HepG2 (cell line): ENCODE measurements around the gene LOXL4.

Experiments
- ARID2 ChIP-seq: sonication (generic); formaldehyde crosslinking; IDR thresholded peaks from 2 replicates; pipeline ENCODE4 v1.8.1; 2022; ENCODE audit warnings: mild to moderate bottlenecking, missing genetic modification reagents, borderline replicate concordance
- CTCF ChIP-seq: sonication (generic); formaldehyde crosslinking; IDR thresholded peaks from 2 replicates; pipeline ENCODE4 v1.5.0; 2020; ENCODE audit warnings: mild to moderate bottlenecking, missing genetic modification reagents, moderate library complexity
- GTF2F1 ChIP-seq: fragments of 150-350 bp; IDR thresholded peaks from 2 replicates; pipeline ENCODE4 v1.6.1; 2014; ENCODE audit warnings: low read length
- GTF3A ChIP-seq: sonication (generic); formaldehyde crosslinking; conservative IDR thresholded peaks from 2 replicates; pipeline ENCODE4 v1.4.0; 2020; ENCODE audit warnings: mild to moderate bottlenecking, missing genetic modification reagents
- HNF4G ChIP-seq, 2 experiments: sonication (generic) in 1 of 2; formaldehyde crosslinking in 1 of 2; IDR thresholded peaks; 2 replicates each; pipeline versions ENCODE4 v1.4.0 to v1.6.1; 2011 to 2020; ENCODE audit warnings: borderline replicate concordance in 2 of 2, low read depth in 2 of 2, mild to moderate bottlenecking in 2 of 2, low read length in 1 of 2, missing genetic modification reagents in 1 of 2, moderate library complexity in 1 of 2
- HNRNPUL1 ChIP-seq: fragments of 200-400 bp; formaldehyde crosslinking; IDR thresholded peaks from 2 replicates; pipeline ENCODE4 v1.6.1; 2017; ENCODE audit warnings: low read depth, mild to moderate bottlenecking, low read length, moderate library complexity
- PATZ1 ChIP-seq: sonication (generic); formaldehyde crosslinking; IDR thresholded peaks from 2 replicates; pipeline ENCODE4 v1.4.0; 2020; ENCODE audit warnings: missing genetic modification reagents
- PHB2 ChIP-seq: fragments of 450-650 bp; IDR thresholded peaks from 2 replicates; pipeline ENCODE4 v1.6.1; 2018; ENCODE audit not compliant: partially characterized antibody
- TCF7 ChIP-seq: sonication (generic); IDR thresholded peaks from 2 replicates; pipeline ENCODE4 v1.6.1; 2016; ENCODE audit warnings: antibody characterized with exemption, low read depth

- TF ChIP-seq PHB2 (no peak), PATZ1 (CRISPR knock-in tag) (no peak), ARID2 (CRISPR knock-in tag) (no peak), HNRNPUL1 (no peak), GTF3A (CRISPR knock-in tag) (no peak), HNF4G (IDR thresholded peaks at IDR 0.05; ENCODE audit: borderline replicate concordance, low read depth, low read length) (no peak), HNF4G (CRISPR knock-in tag; IDR thresholded peaks at IDR 0.05; ENCODE audit: borderline replicate concordance, low read depth) (no peak), CTCF (CRISPR knock-in tag) (no peak), TCF7 (no peak), GTF2F1 (no peak)
Observed at GRCh38 chr10:98231417-98231816, 36.6 kb downstream of the LOXL4 start.
